Measurements from ENCODE around the gene POMGNT1.

GRCh38 chr1:46197560-46197963, 672 bp downstream of the POMGNT1 start:
- TF ChIP-seq CTCF (conservative IDR thresholded peaks at IDR 0.05; ENCODE audit: low read depth, low read length): no peak
- no peak for TF ChIP-seq EZH2 (IDR thresholded peaks at IDR 0.05; ENCODE audit: low read length, unreplicated experiment)
- TF ChIP-seq EZH2phosphoT487 (IDR thresholded peaks at IDR 0.05; ENCODE audit: borderline replicate concordance, low read length): no peak
